ENCODE results near the gene NSFL1C.
"Not testable (repeated sequence)": the region's sequence is repeated elsewhere in the genome, so short reads cannot be mapped to it uniquely, and the experiment has no call there.

Gene NSFL1C

DNA sequence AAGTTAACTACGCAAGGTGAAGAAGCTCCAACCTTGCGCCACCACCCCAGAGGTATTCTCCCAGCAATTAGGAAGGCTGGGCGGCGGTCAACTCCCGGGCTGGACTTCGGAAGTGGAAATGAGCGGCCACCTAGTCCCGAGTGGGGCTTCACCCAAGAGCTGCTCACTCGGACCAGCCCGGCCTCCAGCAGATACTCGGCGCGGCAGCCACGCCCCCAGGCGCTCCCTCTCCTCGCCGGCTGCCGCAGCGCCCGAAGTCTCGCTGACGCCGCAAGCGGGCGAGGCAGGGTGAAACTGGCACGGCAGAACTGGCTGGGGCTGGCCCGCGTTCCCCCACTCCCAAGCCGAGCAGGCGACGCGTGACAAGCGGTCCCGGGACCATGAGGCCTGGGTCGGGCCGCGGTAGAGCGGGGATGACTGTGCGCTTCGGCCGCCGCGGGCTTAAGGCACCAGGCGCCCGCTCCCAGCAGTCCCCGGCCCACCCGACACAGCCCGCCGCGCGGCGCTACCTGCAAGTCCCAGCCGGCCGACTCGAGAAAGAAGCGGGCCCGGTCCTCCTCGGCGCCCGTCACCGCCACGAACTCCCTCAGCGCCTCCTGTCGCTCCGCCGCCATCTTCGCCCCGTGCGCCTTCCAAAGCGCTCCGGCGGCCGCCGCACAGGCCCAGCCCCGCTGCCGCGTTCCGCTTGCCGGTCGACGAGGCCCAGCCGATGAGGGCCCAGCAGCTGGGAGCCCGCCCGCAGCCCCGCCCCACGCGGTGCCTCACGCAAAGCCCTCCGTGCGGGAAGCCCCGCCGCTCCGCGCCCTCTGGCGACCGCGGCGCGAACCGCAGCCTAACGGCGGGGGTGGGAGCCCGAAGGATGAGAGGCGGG, at the start of gene NSFL1C:
NSFL1C (minus strand) TSS at position 639 of the 871 bp plus-strand sequence; CDS start at position 614, 25 bp downstream.
- peak; percentile 84 to 98 for DNase-seq (ENCODE audit: extremely low read depth in 1 of 2, low read depth in 1 of 2)

DNA sequence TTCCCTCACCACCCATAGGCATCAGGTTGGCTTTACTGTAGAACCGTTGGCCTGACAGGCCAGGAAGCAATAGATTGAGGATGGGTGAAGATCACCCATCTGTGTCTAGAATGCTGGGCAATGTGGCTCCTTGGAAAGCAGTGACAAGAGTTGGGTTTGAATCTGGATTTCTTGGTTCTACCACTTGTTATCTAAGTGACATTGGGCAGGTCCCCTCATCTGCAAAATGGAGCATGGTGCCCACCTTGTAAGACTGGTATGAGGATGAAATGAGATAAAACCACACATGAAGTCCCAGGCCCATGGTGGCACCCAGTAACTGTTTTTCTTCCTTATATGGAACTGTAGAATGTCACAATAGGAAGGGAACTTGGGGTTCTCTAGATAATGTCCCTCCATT, 47.2 kb upstream of the NSFL1C start:
- no peak for DNase-seq (ENCODE audit: extremely low read depth in 1 of 2, low read depth in 1 of 2)

- no peak for DNase-seq (ENCODE audit: extremely low read depth in 1 of 2, low read depth in 1 of 2)
Measured at GRCh38 chr20:1509237-1509636, 42.6 kb upstream of the NSFL1C start.

DNA sequence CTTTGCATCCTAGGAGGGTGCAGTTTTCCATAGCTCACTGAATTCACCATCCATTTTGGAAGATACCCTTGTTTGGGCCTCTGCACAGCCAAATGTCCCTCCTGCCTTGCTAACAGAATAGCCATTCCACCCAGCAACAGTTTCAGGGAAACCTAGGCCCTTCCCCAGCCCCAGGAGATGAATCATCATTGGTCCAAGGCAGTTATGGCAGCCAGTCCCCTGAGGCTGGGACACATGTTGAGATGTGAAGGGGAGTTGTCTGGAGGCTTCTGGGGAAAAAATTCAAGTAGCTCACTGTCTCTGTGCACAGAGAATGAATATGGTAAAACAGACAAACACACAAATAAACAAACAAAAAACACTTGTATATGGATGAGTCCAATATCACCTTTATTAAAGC, 41.9 kb upstream of the NSFL1C start:
- no peak for DNase-seq (ENCODE audit: extremely low read depth in 1 of 2, low read depth in 1 of 2)

- no peak for DNase-seq (ENCODE audit: extremely low read depth in 1 of 2, low read depth in 1 of 2)
Measured at GRCh38 chr20:1507276-1507675, 40.6 kb upstream of the NSFL1C start.

DNA sequence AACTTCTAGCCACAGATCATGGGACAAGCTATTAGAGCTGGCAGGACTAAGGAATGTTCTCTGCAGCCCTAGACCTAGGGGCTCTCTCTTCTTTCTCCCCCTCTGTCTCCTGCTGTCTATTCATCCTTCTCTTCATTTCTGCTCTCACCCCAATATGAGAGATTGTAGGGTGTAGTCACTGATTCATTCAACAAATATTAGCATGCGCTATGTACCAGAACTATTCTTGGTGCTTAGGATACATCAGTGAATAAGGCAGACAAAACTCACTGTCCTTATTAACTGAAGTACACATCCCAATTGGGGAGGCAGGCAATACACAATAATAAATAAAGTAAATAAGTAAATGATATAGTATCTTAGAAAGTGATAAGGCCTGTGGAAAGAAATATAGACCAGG, 39.2 kb upstream of the NSFL1C start:
- DNase-seq (ENCODE audit: extremely low read depth in 1 of 2, low read depth in 1 of 2) = no peak

DNA sequence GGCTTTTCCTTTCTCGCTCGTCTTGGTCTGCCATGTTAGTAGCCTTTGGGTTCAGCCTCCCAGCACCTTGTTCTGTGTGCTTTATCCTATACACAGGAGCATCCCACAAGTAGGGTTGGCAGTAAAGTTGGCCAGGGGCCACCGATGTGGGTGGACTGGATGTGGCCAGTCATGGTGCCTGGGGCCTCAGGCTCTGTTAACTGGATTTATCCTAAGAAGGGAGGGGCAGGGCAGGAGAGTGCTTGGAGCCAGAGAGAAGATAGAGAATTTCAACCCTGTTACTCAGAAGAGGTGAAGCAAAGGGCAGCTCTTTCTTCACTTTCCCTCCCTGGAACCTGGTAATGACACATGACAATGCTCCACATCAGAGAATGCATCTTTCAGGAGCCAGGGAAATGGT, 38.7 kb upstream of the NSFL1C start:
- no peak for DNase-seq (ENCODE audit: extremely low read depth in 1 of 2, low read depth in 1 of 2)

DNA sequence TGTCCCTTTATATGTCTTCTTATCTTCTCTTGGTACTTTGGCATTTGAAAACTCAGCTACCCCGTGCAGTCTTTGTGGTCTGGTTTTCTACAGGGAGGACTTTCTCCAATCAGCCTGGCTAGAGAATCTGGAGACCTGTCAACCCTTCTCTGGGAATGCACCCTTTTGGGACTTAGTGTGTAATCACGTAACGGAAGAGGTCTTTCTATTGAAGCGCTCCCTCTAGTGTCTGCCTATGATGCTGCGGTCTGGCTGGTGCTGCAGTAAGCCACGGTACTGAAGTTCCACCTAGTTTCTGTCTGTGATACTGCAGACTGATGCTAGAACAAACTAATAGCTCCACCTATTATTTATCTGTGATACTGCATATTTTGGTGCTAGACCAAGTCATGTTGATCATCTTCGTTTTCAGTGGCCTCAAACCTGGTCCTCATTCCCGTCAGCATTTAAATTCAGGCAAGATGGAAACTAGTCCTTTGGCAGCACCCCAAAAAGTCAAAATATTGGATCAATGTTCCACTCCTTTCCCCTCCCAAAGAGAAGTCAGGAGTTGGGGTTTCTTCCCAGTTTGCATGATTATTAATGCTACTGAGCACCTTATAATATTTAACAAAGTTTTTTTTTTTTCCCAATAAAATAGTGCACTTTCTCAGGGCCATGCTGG, 37.0 kb upstream of the NSFL1C start:
- DNase-seq (ENCODE audit: extremely low read depth in 1 of 2, low read depth in 1 of 2) = peak; percentile 34 to 46

DNA sequence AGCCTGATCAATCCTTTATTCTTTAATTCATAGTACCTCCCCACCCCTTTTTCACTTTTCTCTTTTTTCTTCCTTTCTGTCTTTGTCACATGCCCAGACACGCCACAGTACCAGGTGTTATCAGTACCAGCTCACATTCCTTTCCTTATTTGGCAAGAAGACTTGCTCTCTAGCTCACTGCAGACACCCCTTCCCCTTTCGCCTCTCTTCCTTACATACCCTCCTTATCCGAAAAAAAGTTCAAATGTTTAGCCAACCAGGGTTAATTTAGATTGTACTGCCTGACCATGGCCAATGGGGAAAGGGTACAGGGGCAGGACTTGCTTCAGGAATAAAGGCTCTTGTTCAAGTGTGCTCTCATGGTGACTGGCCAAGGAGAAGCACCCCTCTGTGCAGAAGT, 33.8 kb upstream of the NSFL1C start:
- no peak for DNase-seq (ENCODE audit: extremely low read depth in 1 of 2, low read depth in 1 of 2)

DNA sequence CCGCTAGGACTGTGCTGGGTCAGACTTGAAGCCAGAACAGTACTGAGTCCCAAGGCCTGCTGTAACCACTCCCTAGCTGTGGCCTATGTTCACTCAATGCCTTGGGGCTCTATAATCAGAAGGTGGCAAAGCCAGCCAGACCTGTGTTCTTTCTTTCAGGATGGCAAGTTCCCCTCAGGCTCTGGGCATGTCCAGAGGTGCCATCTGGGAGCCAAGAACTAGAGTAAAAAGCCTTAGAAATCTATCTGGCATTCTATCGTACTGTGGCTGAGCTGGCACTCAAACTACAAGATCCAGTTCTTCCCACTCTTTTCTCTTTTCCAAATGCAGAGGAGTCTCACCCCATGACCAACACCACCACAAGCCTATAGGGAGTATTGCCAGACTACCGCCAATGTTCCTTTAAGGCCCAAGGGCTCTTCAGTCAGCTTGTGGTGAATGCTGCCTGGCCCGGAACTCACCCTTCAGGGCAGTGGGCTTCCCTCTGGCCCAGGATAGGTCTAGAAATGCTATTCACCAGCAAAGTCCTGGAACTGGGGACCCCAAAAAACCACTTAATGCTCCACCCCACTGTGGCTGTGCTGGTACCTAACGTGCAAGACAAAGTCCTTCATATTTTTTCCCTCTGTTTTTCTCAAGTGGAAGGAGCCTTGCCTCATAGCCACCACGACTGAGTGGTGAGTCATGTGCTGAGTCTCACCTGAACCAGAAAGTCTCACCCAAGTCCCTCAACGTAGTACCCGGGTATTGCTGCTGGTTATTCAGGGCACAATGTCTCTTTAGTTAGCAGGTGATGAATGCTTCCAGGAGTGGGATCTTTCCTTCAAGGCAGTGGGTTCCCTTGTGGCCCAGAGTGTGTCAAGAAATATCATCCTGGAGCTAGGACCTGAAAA, 33.1 kb upstream of the NSFL1C start:
- no peak for DNase-seq (ENCODE audit: extremely low read depth in 1 of 2, low read depth in 1 of 2)

GRCh38 chr20:1497371-1497770, 30.7 kb upstream of the NSFL1C start:
- DNase-seq (ENCODE audit: extremely low read depth in 1 of 2, low read depth in 1 of 2) = not testable (repeated sequence)

- no peak for DNase-seq (ENCODE audit: extremely low read depth in 1 of 2, low read depth in 1 of 2)
Measured at GRCh38 chr20:1496930-1497329, 30.3 kb upstream of the NSFL1C start.

DNA sequence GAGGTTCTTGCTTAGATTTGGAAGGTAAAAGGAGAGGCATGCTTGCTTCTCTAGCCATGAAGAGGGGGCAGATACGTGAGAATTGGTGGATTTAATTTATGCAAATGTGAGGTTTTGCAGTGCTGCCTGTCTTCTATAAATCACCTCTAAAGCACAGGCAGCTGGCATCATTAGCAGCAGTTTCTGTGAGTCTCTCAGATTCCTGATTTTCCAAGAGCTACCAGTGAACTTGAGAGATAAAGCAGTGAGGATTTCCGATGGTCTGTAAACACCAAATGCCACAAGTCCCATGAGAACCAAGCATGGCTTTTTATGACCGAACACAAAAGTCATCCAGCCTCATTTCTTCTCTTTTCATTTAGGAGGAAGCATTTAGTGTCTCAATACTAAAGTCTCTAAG, 27.8 kb upstream of the NSFL1C start:
- no peak for DNase-seq (ENCODE audit: extremely low read depth in 1 of 2, low read depth in 1 of 2)

DNA sequence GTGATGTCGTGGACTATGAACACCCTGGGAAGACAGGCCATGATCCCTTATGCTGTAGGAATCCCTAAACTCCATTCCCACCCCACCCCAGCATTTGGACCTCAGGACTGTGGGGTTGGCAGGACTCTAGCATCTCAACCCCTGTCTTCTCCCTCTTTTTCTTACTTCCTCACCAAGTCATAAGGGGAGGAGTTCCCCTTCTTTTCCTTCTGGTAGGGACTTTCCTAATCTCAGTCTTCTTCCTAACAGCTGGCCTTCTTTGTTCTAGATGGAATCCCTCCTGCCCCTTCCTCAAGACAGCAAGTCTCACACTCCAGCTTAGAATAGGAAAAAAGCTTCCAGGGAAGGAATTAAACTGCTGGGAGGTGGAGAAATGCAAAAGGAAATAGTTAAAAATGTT, 26.9 kb upstream of the NSFL1C start:
- no peak for DNase-seq (ENCODE audit: extremely low read depth in 1 of 2, low read depth in 1 of 2)

DNA sequence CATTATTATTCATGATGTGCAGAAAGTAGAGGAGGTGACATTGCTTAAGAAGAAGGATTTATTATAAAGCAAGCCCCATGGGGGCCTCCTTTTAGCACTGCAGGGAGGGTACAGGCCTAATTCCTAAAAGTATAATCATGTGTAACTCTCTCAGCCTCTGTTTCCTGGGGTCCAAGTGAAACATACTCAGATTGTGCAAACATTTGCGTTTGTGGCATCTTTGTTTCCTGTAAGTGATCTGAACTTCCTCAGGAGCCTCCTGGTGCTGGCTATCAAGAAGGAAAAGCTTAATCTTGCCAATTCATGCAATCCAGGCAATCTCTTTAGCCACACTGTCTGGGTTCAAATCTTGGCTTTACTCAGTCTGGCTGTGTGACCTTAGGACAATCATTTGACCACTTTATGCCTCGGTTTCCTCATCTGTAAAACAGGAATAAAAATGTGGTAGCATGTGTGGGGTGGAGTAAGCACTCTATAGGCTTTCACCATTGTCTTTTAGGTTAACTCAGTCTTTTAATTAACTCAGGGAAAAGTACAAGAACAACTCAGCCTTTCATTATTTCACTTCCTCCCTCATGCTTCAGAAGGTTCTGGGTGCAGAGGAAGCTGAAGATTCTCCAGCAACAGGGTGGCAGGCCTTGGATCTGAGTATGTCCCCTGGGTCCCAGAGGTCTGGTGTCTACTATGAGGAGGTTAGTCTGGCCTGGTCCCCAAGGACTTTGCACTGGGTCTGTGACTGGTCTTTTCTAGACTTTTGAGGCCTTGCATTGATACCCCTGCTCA, 25.4 kb upstream of the NSFL1C start:
- DNase-seq (ENCODE audit: extremely low read depth in 1 of 2, low read depth in 1 of 2) = no peak

DNA sequence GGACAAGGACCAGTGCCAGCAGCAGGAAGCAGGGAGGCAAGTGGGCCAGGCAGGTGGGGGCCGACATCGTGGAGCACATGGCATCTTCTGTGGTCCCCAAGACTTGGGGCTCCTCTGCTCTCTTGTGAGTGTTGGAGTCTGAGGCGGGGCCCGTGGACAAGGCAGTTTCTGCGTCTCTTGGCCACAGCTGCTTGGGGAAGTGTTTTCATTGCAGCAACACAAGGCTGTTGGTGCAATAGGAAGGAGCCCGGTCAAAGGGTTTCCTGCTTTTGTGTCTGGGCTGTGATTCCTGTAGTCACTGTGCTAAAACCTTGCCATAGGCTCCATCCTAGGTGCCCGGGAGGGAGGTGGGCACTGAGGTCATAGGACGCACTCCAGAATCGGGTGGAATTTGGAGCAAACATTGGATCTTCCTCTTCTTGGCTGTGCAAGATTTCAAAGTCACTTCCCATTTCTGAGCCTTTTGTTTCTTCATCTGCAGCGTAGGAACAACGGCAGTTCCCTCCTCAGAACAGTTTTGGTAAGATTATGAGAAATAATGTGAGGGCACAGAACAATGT, 24.7 kb upstream of the NSFL1C start, which contains the start of gene SIRPB2:
SIRPB2 (minus strand) TSS at position 140 of the 560 bp plus-strand sequence; CDS start at position 79, 61 bp downstream.
- DNase-seq (ENCODE audit: extremely low read depth in 1 of 2, low read depth in 1 of 2) = no peak

DNA sequence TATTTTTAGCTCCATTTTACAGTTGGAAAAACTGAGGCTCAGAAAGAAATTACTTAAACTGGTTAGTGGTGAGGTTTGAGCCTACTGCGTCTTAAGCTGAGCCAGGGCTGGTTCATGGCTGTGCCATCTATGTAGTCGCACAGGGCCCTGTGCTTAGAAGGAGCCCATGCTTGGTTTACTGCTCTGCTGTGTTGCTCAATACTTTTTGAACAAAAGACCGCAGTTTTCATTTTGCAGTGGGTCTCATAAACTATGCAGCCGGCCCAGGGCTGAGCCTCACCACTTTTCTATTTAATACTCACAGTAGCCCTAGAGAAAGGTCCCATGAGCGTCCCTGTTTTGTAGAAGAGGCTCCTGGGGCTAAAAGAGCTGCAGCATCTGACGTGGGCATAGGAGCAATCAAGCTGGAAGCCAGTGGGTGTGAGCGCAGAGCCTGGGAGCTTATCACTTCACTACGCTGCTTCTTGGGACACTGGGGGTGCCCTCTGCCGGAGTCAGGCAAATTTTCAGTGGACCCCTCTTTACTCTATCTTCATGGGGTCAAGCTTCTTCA, 24.1 kb upstream of the NSFL1C start:
- DNase-seq (ENCODE audit: extremely low read depth in 1 of 2, low read depth in 1 of 2) = no peak

- DNase-seq (ENCODE audit: extremely low read depth in 1 of 2, low read depth in 1 of 2) = no peak
Measured at GRCh38 chr20:1489764-1490436, 23.3 kb upstream of the NSFL1C start.

GRCh38 chr20:1489325-1489724, 22.7 kb upstream of the NSFL1C start:
- DNase-seq (ENCODE audit: extremely low read depth in 1 of 2, low read depth in 1 of 2) = no peak
